Endothelial cell of hepatic sinusoid (primary cell): ENCODE results near the gene KIAA1755.

ENCODE experiments used
- in situ Hi-C: cut with HindIII; loops from 2 replicates; pipeline ENCODE4 v1.10.0; 2017; ENCODE audit warnings: low sequenced_read_pairs

KIAA1755 gene, protein sequence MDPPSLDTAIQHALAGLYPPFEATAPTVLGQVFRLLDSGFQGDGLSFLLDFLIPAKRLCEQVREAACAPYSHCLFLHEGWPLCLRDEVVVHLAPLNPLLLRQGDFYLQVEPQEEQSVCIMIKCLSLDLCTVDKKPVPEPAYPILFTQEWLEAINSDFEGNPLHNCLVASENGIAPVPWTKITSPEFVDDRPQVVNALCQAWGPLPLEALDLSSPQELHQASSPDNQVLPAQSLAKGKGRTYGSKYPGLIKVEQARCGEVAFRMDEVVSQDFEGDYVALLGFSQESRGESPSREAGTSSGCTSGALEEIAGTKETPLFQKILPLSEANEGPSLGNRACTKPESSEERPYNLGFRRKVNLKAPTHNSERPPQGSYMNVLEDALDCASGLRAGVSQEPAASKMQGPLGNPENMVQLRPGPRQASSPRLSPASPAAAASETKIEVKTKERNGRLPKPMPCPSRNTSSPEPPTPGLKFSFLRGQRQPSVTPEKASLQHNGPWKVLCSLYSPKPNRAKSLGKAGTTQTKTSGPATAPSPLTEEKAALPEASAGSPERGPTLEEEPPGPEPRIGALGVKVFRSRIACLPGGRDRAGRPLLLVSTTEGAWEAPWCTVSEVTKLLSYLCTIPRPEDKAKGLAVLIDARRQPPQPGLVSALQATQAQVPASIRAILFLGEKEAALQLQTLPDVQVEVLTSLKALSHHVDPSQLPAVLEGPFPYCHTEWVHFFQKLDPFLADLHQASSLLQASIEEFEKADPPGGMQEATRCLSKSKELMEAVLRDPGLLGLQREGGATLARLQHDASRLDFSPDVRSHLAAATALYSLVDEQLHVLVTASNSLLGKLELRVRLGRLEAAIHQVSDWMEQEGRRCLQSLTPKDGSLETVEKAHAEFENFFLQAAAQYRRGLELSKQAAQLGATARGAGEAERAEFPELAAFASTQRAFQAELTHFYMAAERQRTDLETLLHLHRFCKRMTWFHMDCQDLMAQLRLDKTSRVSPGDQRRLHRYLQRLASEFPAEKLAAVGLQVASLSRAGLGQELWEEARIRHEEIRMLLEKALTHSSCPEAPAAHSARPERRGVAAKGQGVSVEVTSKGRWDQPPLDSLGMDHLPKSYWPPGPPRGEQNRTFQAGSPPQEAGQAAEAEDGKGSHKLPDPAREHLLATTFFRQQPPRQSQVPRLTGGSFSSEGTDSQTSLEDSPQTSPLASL

DNA sequence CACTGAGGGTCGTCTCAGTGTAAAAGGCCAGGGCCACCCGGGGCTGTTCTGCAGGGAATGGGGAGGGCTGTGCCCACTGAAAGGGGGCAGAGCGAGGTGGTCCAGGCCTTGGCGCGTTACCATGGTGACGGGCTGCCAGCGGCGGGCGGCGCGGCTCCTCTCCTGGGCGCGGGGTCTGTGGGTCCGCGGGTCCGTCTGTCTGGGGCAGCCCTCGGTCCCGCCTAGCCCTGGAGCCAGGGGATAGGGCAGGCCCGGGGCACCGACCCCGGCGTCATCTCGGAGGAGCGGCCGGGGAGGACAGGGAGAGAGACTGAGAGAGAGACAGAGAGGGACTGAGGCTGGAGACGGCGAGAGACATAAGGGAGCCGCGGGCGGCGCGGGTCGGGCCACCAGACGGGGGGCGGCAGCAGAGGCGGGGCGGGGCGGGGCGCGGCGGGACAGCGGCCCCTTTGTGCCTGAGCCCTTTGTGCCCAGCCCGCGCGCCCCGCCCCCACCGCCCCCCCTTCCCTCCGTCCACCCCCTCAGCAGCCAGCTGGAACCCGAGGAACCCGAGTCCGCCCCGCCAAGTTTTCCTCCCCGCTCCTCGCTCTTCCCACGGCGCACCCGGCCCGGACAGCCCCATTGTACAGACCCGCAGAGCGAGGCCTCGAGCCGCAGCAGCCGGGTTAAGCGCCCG, at the start of gene KIAA1755:
Gene KIAA1755, minus strand, starts transcription at position 358 of the 676 bp plus-strand sequence. Its CDS starts 235 bp downstream, at position 123.
- in situ Hi-C loops, result no loop called here

DNA sequence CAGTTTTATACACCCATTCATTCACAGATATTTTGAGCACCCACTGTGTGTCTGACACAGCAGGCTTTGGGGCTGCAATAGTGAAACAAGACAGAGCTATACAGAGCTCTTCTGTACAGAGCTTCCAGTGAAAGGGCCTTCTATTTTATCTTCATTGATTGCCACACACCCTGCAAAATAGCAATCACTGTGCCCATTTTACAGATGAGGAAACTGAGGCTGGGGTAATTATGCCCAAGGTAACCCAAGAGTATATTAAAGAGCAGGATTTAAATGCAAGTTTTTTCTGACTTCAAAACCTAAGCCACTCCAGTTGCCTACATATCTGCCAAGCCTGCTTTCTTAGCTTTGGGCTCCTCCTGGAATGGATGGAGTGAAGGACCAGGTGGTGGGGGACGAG, 47.9 kb upstream of the KIAA1755 start:
- in situ Hi-C loops, result no loop called here

DNA sequence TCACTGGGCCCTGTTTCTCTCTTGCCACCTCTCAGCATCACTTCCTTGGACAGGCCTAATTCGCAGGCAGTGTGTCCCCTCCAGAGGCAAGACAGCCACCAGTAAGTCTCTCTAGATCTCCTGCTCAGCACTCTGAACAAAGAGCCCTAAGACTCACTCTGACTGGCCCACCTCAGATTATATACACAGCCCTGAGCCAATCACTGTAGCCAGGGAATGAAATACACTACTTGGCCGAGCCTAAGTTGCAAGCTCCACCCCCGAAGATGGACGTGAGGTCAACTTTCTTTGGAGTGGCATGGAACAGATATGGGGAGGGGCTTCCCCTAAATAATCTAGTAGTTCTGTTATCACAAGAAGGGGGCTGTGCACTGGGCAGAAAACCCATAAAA, 47.5 kb upstream of the KIAA1755 start:
- in situ Hi-C loops, result no loop called here

- in situ Hi-C loops, result no loop called here
Observed at GRCh38 chr20:38307371-38308046, 47.0 kb upstream of the KIAA1755 start.

GRCh38 chr20:38306379-38306778, 45.8 kb upstream of the KIAA1755 start:
- in situ Hi-C loops, result no loop called here

- in situ Hi-C loops, result no loop called here
Observed at GRCh38 chr20:38305541-38305940, 45.0 kb upstream of the KIAA1755 start.

DNA sequence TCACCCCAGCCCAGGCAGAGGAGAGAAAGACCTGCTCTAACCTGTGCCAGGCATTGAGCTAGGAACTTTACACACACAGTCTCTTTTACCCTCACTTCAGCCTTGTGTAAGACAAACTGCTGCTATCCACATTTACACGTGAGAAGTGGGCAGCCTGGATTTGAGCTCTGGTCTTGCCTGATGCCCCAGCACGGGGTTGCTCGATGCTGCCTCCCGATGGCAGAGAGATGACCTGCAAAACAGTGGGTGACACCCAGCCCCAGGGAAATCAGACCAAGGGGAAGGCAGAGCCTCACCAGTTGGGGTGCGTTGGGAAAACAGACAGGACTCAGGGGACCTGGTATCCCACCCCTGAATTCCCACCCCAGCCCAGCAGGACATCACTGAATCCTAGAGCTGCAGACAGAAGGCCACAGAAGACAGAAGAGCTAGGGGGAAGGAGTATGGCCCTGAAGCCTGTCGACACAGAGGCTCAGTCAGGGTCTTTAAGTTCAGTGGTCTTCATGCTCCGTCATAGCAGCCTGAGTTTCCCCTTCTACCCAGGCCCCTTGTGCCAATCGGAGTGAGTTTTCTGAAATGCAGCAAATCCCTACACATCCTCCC, 44.4 kb upstream of the KIAA1755 start:
- in situ Hi-C loops, result no loop called here

- in situ Hi-C loops, result no loop called here
Observed at GRCh38 chr20:38303908-38304379, 43.4 kb upstream of the KIAA1755 start, which contains the start of gene BPI. TSS of gene BPI (plus strand) at chr20:38304156. CDS start at chr20:38304224, 68 bp downstream.

DNA sequence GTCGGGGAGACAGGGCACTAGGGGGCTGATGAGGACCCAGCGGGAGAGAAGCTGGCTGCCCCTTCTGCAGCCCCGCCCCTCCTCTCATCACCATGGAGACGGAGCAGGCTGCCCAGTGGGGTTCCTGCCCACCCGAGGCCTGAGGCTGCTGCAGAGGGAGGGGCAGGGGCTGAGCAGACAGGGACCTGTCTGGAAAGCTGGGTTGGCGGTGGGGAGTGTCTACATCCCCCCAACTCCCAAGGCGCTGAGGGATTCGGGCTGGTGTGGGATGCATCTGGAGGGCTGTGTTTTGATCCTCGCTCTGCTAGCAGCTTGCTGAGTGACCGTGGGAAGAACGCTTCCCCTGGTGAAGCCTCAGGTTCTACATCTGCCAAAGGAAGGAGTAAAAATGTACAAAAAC, 42.3 kb upstream of the KIAA1755 start:
- in situ Hi-C loops, result no loop called here

- in situ Hi-C loops, result no loop called here
Observed at GRCh38 chr20:38301309-38301708, 40.8 kb upstream of the KIAA1755 start.

GRCh38 chr20:38300438-38300837, 39.9 kb upstream of the KIAA1755 start:
- in situ Hi-C loops, result no loop called here

DNA sequence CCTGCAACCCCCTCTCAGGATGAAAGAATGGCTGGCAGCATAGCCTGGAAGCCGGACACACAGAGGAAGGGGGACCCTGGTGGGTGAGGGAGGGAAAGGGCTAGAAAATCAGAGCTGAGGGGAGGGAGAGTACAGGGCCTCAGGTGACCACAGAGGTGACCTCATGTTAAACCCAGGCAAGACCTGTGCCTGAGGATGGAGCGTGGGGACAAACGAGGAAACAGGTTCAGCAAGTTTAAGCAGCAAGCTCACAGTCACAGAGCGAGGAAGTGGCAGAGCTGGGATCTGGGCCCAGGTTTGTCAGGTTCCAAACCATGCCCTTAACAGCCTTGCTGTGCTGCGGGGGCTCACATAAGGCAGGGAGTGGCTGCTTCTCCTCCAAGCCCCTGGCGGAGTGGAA, 39.4 kb upstream of the KIAA1755 start:
- in situ Hi-C loops, result no loop called here

DNA sequence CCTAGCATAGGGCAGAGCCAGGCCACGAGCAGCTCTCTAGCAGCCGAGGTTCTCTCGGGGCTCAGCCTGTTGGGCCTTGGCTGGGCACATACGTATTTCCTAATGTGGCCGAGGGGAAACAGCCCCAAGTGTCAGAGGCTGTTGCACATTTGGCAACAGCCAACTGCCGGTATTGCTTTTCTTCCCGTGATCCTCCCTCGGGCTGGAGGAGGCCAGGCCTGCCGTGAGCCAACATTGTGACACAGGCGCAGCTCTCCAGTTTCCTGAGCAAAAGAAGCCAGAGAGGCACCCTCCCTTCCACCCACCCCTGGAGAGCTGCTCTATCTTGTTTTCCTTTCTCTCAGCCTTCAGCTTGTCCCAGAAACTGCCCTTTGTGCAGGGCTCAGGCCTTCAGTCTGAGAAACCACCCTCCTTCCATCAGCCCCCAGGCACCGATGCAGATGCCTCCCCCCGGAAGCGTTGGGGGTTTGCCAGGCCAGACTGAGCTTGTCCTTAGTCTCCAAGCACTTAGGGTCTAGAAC, 38.3 kb upstream of the KIAA1755 start:
- in situ Hi-C loops, result no loop called here

GRCh38 chr20:38297916-38298674, 37.6 kb upstream of the KIAA1755 start:
- in situ Hi-C loops, result no loop called here

- in situ Hi-C loops, result no loop called here
Observed at GRCh38 chr20:38296433-38296832, 35.9 kb upstream of the KIAA1755 start.

GRCh38 chr20:38295811-38296210, 35.3 kb upstream of the KIAA1755 start:
- in situ Hi-C loops, result no loop called here

GRCh38 chr20:38294076-38294591, 33.6 kb upstream of the KIAA1755 start:
- in situ Hi-C loops, result no loop called here

DNA sequence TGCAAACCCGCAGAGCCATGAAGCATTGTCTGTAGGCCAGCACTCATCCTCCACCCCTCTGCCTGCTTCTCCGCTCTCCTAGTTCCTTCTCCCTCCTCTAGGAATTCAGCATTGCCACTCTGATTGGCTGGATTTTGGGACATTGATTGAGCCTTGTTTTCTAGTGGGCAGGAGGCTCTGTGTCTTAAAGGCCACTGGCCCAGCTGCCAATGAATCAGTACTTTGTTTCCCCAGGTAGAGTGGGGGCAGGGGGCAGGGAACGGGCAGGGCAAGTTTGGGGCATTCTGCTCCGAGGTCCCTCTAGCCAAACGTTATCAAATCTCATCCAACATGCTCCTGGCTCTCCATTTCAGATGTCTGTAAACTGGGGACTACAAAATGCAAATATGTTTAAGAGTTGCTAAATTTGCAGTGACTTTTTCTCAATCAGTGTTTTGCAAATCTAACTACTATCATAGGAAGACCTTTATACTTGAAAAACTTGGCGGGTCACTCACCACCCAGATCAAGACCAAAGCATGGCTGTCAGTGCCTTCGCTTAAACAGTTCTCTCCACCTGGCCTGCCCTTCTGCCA, 33.0 kb upstream of the KIAA1755 start:
- in situ Hi-C loops, result no loop called here
